Measurements from ENCODE around the gene MOSMO. TPM values are rescaled to one million over a fixed set of nuclear protein-coding genes. Genes with fewer than 3 reads are reported as not detected.

Gene MOSMO
- total and polyA plus RNA-seq, 2 donors (not counting 3 experiments of a cell fraction or from before 2014, with no cell fraction given) = 15.9 to 22.0 TPM

- intact Hi-C loops (cut with micrococcal nuclease) = loop anchor here (5.0 kb wide), 1 partner anchor 50 kb away; no protein-coding TSS in a partner anchor
- H3K9me1 ChIP-seq (replicated peaks; ENCODE audit: control insufficient read depth, extremely low read depth, insufficient read depth, low read length) = no peaks in the 10 kb centered on the region
- H3K27ac ChIP-seq (ENCODE audit: insufficient read depth, low read depth, low read length) = no peak overlapping the region
- POLR2A ChIA-PET = no interaction called here
- TF ChIP-seq MYC (IDR thresholded peaks at IDR 0.05; ENCODE audit: low read depth, low read length) = no peak
- TF ChIP-seq POLR2AphosphoS5 (IDR thresholded peaks at IDR 0.05; ENCODE audit: insufficient read depth, low read depth, low read length) = no peak
- no peak for TF ChIP-seq POLR2A (IDR thresholded peaks at IDR 0.05; ENCODE audit: low read depth, low read length)
- TF ChIP-seq MAX (IDR thresholded peaks at IDR 0.05; ENCODE audit: insufficient read depth, insufficient read length) = no peak
- no peak for TF ChIP-seq JUN (IDR thresholded peaks at IDR 0.05; ENCODE audit: borderline replicate concordance, insufficient read depth, insufficient read length, low read depth)
- TF ChIP-seq FOS (IDR thresholded peaks at IDR 0.05; ENCODE audit: borderline replicate concordance, insufficient read depth, low read length) = no peak
- TF ChIP-seq GATA2 (IDR thresholded peaks at IDR 0.05; ENCODE audit: insufficient read depth, insufficient read length, low read depth, low read length) = no peak
- TF ChIP-seq, protein P1, sequence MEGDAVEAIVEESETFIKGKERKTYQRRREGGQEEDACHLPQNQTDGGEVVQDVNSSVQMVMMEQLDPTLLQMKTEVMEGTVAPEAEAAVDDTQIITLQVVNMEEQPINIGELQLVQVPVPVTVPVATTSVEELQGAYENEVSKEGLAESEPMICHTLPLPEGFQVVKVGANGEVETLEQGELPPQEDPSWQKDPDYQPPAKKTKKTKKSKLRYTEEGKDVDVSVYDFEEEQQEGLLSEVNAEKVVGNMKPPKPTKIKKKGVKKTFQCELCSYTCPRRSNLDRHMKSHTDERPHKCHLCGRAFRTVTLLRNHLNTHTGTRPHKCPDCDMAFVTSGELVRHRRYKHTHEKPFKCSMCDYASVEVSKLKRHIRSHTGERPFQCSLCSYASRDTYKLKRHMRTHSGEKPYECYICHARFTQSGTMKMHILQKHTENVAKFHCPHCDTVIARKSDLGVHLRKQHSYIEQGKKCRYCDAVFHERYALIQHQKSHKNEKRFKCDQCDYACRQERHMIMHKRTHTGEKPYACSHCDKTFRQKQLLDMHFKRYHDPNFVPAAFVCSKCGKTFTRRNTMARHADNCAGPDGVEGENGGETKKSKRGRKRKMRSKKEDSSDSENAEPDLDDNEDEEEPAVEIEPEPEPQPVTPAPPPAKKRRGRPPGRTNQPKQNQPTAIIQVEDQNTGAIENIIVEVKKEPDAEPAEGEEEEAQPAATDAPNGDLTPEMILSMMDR (IDR thresholded peaks at IDR 0.05; ENCODE audit: extremely low read depth in 1 of 2, insufficient read depth in 1 of 2, low read depth in 1 of 2, low read length in 2 of 2) = no peak
- TF ChIP-seq EZH2 (IDR thresholded peaks at IDR 0.05; ENCODE audit: borderline replicate concordance, low read depth, low read length, severe bottlenecking) = no peak
- no peaks in the 10 kb centered on the region for H3K36me3 ChIP-seq (ENCODE audit: control insufficient read depth in 2 of 2, extremely low read depth in 1 of 2, insufficient read depth in 2 of 2, low read length in 2 of 2)
- no peaks in the 10 kb centered on the region for H3K79me2 ChIP-seq (ENCODE audit: control insufficient read depth, insufficient read depth, low read length)
- H3K9ac ChIP-seq (replicated peaks; ENCODE audit: extremely low read depth, insufficient read depth, low read length) = no peak overlapping the region
- FAIRE-seq (no peak), DNase-seq (ENCODE audit: low read depth, low spot score) (no peak)
- no peak overlapping the region for H2AFZ ChIP-seq (ENCODE audit: low read depth, low read length)
- dilution Hi-C loops (cut with MboI; ENCODE audit: extremely low pct_ligation_motif_present, low sequenced_read_pairs) = no loop called here
- no peaks in the 10 kb centered on the region for H3K4me1 ChIP-seq (ENCODE audit: control insufficient read depth, extremely low read depth, insufficient read depth, low read length)
- H3K9me3 ChIP-seq (replicated peaks; ENCODE audit: control insufficient read depth, insufficient read depth, low read length) = no peaks in the 10 kb centered on the region
- no TSS peak for BruUV-seq (replicated peaks)
- CTCF ChIA-PET = no interaction called here
- no peak overlapping the region for H3K4me3 ChIP-seq (replicated peaks in 1 of 3; ENCODE audit: insufficient read depth in 1 of 3, low read depth in 1 of 3, low read length in 3 of 3)
- no peaks in the 10 kb centered on the region for H4K20me1 ChIP-seq (replicated peaks; ENCODE audit: control insufficient read depth, extremely low read depth, insufficient read depth, low read length)
- no peaks in the 10 kb centered on the region for H3K27me3 ChIP-seq (ENCODE audit: control insufficient read depth in 2 of 2, insufficient read depth in 2 of 2, low read length in 2 of 2)
- H3K4me2 ChIP-seq (ENCODE audit: insufficient read depth, low read length) = no peak overlapping the region
Observed at GRCh38 chr16:22122239-22122638, 114.3 kb downstream of the MOSMO start.

Measured in endothelial cell of umbilical vein (primary cell).